SK-N-SH (cell line): ENCODE measurements around the gene GJD3. TPM values are rescaled to one million over a fixed set of nuclear protein-coding genes. Genes with fewer than 3 reads are reported as not detected.

Experiments used
- CTCF ChIA-PET: fragments of 300-600, 350-600 bp; formaldehyde crosslinking; extraction: SDS; loops from one replicate; lab custom pipeline; 2021; lab: Yijun Ruan, JAX
- POLR2A ChIA-PET: fragments of 350-600 bp; sonication (Branson Sonifier 250); formaldehyde crosslinking; extraction: SDS; loops from one replicate; lab custom pipeline; 2020; ENCODE audit warnings: antibody characterized with exemption, inconsistent platforms; lab: Yijun Ruan, JAX
- DNase-seq: peaks from one replicate; pipeline ENCODE4 v3.0.0; 2012
- H2AFZ ChIP-seq: fragments of 200-600 bp; sonication (generic); 2 replicates; pipeline ENCODE4 v1.8.1; 2016; ENCODE audit warnings: antibody characterized with exemption, mild to moderate bottlenecking, low read depth
- H3F3A ChIP-seq: fragments of 200-600 bp; sonication (generic); replicated peaks from 2 replicates; pipeline ENCODE3; 2016; ENCODE audit warnings: antibody characterized with exemption, mild to moderate bottlenecking; ENCODE audit not compliant: insufficient read depth
- H3K27ac ChIP-seq, 2 experiments: fragments of 200-500 bp in 1 of 2; fragments of 200-600 bp in 1 of 2; sonication (Bioruptor generic) in 1 of 2; sonication (generic), shearing (Covaris generic) in 1 of 2; 2 replicates each; pipeline versions ENCODE4 v1.5.1 to v1.6.1; 2014 to 2016; ENCODE audit warnings: low read depth in 2 of 2, inconsistent platforms in 1 of 2, low read length in 1 of 2, mild to moderate bottlenecking in 1 of 2, mixed read lengths in 1 of 2
- H3K27me3 ChIP-seq: fragments of 200-600 bp; sonication (generic), shearing (Covaris generic); 2 replicates; pipeline ENCODE4 v1.6.1; 2016; ENCODE audit warnings: mixed run types; ENCODE audit not compliant: insufficient read depth
- H3K36me3 ChIP-seq, 2 experiments: fragments of 200-500 bp in 1 of 2; fragments of 200-600 bp in 1 of 2; sonication (Bioruptor generic) in 1 of 2; sonication (generic) in 1 of 2; replicated peaks in 1 of 2; 2 replicates each; pipeline versions ENCODE3 to v1.5.1; 2014 to 2016; ENCODE audit warnings: low read length in 1 of 2, mild to moderate bottlenecking in 1 of 2; ENCODE audit not compliant: insufficient read depth in 2 of 2, control insufficient read depth in 1 of 2
- H3K4me1 ChIP-seq, 2 experiments: fragments of 200-500 bp in 1 of 2; fragments of 200-600 bp in 1 of 2; sonication (Bioruptor generic) in 1 of 2; sonication (generic), shearing (Covaris generic) in 1 of 2; 2 replicates each; pipeline versions ENCODE4 v1.5.1 to v1.6.1; 2014 to 2016; ENCODE audit warnings: low read depth in 1 of 2, low read length in 1 of 2, mixed run types in 1 of 2; ENCODE audit not compliant: insufficient read depth in 2 of 2, control insufficient read depth in 1 of 2
- H3K4me2 ChIP-seq: fragments of 200-600 bp; sonication (generic), shearing (Covaris generic); 2 replicates; pipeline ENCODE4 v1.6.1; 2017; ENCODE audit warnings: mixed run types
- H3K4me3 ChIP-seq, 2 experiments: fragments of 200-500 bp in 1 of 2; fragments of 200-600 bp in 1 of 2; sonication (Bioruptor generic) in 1 of 2; sonication (generic), shearing (Covaris generic) in 1 of 2; 2 replicates each; pipeline versions ENCODE4 v1.5.1 to v1.8.1; 2014 to 2016; ENCODE audit warnings: low read depth in 2 of 2, inconsistent platforms in 1 of 2, low read length in 1 of 2, mild to moderate bottlenecking in 1 of 2, mixed read lengths in 1 of 2, moderate library complexity in 1 of 2
- H3K79me2 ChIP-seq: fragments of 200-600 bp; sonication (generic); 2 replicates; pipeline ENCODE4 v1.8.1; 2017; ENCODE audit warnings: mild to moderate bottlenecking; ENCODE audit not compliant: insufficient read depth
- H3K9ac ChIP-seq: fragments of 200-600 bp; sonication (generic); 2 replicates; pipeline ENCODE4 v1.6.1; 2017; ENCODE audit warnings: mixed run types
- H3K9me2 ChIP-seq: fragments of 200-600 bp; sonication (generic); 2 replicates; pipeline ENCODE4 v1.6.1; 2017; ENCODE audit warnings: mixed run types
- H3K9me3 ChIP-seq: fragments of 200-600 bp; sonication (generic); 2 replicates; pipeline ENCODE4 v1.6.1; 2017; ENCODE audit warnings: mixed run types, mild to moderate bottlenecking, moderate library complexity
- H4K20me1 ChIP-seq: fragments of 200-600 bp; sonication (generic); 2 replicates; pipeline ENCODE4 v1.6.1; 2017; ENCODE audit warnings: mild to moderate bottlenecking, mixed run types; ENCODE audit not compliant: insufficient read depth
- NRF1 ChIP-seq: IDR thresholded peaks from 2 replicates; pipeline ENCODE4 v1.6.1; 2012; ENCODE audit warnings: low read depth, mild to moderate bottlenecking, low read length
- RAD21 ChIP-seq: IDR thresholded peaks from 2 replicates; pipeline ENCODE4 v1.6.1; 2012; ENCODE audit warnings: mild to moderate bottlenecking, low read length
- TEAD4 ChIP-seq: IDR thresholded peaks from 2 replicates; pipeline ENCODE4 v1.4.0; 2012; ENCODE audit warnings: mild to moderate bottlenecking, borderline replicate concordance; ENCODE audit not compliant: insufficient read depth
- WGBS: methylation state at CpG from one replicate; pipeline ENCODE4 v1.1.6; 2017; ENCODE audit warnings: low lambda C conversion rate; 5-methylcytosine and 5-hydroxymethylcytosine counted together
- polyA plus RNA-seq, 3 experiments: library from polyadenylated mRNA; depleted of rRNA; stranded (reverse); fragments of >200 nt; gene quantifications; 2 replicates each; pipeline ENCODE4 v1.2.3, GENCODE V29; 2012
- TF ChIP-seq, protein P1 (sequence below): IDR thresholded peaks from 2 replicates; pipeline ENCODE4 v1.4.0; 2012; ENCODE audit warnings: low read depth
- TF ChIP-seq, protein P2 (sequence below): fragments of 200-600 bp; sonication (generic); IDR thresholded peaks from 2 replicates; pipeline ENCODE4 v1.6.1; 2017; ENCODE audit warnings: antibody characterized with exemption, mild to moderate bottlenecking, moderate library complexity
- TF ChIP-seq, protein P3 (sequence below): IDR thresholded peaks from 2 replicates; pipeline ENCODE4 v1.4.0; 2012; ENCODE audit warnings: low read depth, borderline replicate concordance
- TF ChIP-seq, protein P4 (sequence below): fragments of 150-350 bp; IDR thresholded peaks from 2 replicates; pipeline ENCODE4 v1.6.1; 2017; ENCODE audit warnings: antibody characterized with exemption, low read length, low read depth, borderline replicate concordance

The GJD3 gene
- polyA plus RNA-seq, 1 of the 3 experiments (the other 2 are of a cell fraction), result not detected

DNA sequence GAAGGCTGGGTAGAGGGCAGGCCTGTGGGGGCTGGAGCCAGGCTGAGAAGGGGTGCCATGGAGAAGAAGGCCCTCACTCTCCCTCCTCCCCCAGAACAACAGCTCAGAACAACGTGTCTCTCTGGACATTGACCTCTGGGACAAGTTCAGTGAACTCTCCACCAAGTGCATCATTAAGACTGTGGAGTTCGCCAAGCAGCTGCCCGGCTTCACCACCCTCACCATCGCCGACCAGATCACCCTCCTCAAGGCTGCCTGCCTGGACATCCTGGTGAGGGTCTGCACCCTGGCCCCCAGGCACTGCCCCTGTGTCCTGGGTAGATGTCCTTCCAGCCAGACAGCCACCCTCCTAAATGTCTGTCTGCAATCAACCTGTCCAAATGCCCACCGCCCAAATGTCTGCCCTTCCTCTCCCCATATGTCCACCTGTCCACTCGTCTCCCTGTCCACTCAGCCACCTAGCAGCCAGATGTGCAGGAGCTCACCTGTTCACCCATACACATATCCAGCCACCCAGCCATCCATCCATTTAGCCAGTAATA is 12.2 kb downstream of the GJD3 start:
- Histone ChIP-seq H2AFZ (no peak overlapping the region), H3K4me1 (peaks cover 32 to 82% of the 10 kb centered on the region in 2 experiments), H3K4me2 (no peak overlapping the region), H3K27ac (peak overlapping the region in 1 of 2 experiments; percentile 99; a peak in 2 of 4 replicates), H3K9ac (no peak overlapping the region), H3K36me3 (peaks cover 39 to 60% of the 10 kb centered on the region in 2 experiments), H3F3A (peaks cover 15% of the 10 kb centered on the region), H4K20me1 (peaks cover 43% of the 10 kb centered on the region), H3K27me3 (no peaks in the 10 kb centered on the region), H3K9me2 (no peaks in the 10 kb centered on the region), H3K9me3 (no peaks in the 10 kb centered on the region), H3K4me3 (no peak overlapping the region), H3K79me2 (peaks cover 28% of the 10 kb centered on the region)
- TF ChIP-seq, protein P1, sequence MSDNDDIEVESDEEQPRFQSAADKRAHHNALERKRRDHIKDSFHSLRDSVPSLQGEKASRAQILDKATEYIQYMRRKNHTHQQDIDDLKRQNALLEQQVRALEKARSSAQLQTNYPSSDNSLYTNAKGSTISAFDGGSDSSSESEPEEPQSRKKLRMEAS, result no peak
- TF ChIP-seq, protein P2, sequence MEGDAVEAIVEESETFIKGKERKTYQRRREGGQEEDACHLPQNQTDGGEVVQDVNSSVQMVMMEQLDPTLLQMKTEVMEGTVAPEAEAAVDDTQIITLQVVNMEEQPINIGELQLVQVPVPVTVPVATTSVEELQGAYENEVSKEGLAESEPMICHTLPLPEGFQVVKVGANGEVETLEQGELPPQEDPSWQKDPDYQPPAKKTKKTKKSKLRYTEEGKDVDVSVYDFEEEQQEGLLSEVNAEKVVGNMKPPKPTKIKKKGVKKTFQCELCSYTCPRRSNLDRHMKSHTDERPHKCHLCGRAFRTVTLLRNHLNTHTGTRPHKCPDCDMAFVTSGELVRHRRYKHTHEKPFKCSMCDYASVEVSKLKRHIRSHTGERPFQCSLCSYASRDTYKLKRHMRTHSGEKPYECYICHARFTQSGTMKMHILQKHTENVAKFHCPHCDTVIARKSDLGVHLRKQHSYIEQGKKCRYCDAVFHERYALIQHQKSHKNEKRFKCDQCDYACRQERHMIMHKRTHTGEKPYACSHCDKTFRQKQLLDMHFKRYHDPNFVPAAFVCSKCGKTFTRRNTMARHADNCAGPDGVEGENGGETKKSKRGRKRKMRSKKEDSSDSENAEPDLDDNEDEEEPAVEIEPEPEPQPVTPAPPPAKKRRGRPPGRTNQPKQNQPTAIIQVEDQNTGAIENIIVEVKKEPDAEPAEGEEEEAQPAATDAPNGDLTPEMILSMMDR, result no peak
- TF ChIP-seq NRF1 (no peak), TEAD4 (no peak), RAD21 (no peak)
- TF ChIP-seq, protein P3, sequence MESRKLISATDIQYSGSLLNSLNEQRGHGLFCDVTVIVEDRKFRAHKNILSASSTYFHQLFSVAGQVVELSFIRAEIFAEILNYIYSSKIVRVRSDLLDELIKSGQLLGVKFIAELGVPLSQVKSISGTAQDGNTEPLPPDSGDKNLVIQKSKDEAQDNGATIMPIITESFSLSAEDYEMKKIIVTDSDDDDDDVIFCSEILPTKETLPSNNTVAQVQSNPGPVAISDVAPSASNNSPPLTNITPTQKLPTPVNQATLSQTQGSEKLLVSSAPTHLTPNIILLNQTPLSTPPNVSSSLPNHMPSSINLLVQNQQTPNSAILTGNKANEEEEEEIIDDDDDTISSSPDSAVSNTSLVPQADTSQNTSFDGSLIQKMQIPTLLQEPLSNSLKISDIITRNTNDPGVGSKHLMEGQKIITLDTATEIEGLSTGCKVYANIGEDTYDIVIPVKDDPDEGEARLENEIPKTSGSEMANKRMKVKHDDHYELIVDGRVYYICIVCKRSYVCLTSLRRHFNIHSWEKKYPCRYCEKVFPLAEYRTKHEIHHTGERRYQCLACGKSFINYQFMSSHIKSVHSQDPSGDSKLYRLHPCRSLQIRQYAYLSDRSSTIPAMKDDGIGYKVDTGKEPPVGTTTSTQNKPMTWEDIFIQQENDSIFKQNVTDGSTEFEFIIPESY, result no peak
- TF ChIP-seq, protein P4, sequence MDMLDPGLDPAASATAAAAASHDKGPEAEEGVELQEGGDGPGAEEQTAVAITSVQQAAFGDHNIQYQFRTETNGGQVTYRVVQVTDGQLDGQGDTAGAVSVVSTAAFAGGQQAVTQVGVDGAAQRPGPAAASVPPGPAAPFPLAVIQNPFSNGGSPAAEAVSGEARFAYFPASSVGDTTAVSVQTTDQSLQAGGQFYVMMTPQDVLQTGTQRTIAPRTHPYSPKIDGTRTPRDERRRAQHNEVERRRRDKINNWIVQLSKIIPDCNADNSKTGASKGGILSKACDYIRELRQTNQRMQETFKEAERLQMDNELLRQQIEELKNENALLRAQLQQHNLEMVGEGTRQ, result no peak
- CTCF ChIA-PET, result interaction anchor here (0.6 to 57.6 kb wide), 9 partner anchors 8 to 206 kb away, joined by 3 to 1706 read pairs (median 171); partner anchors contain the start of genes CCR7, CDC6, RARA and TOP2A
- no peak for DNase-seq
- 88% methylated on average over 3 of the region's 7 CpGs for WGBS
- POLR2A ChIA-PET, result interaction anchor here (0.5 to 4.7 kb wide), 7 partner anchors 21 to 212 kb away, joined by 3 to 24 read pairs (median 12); partner anchors contain the start of genes CASC3 and RARA
